Breast epithelium (tissue), 3 donors: ENCODE results near the gene DEFB108B.
A peak's percentile ranks its signal among the peaks of the same experiment; 100 is the strongest.
"Not testable (repeated sequence)": the region's sequence is repeated elsewhere in the genome, so short reads cannot be mapped to it uniquely, and the experiment has no call there.

ENCODE experiments used
- CTCF ChIP-seq, 3 donors: fragments of 450-650 bp; IDR thresholded peaks; one replicate each; pipeline ENCODE4 v1.5.1; 2016 to 2017; ENCODE audit warnings: antibody characterized with exemption in 3 of 3, mild to moderate bottlenecking in 3 of 3, moderate library complexity in 3 of 3
- POLR2A ChIP-seq: fragments of 450-650 bp; IDR thresholded peaks from one replicate; pipeline ENCODE4 v1.6.1; 2016; ENCODE audit warnings: antibody characterized with exemption, mild to moderate bottlenecking, moderate library complexity

- peak in 2 of 3 donors; percentile 41 to 45 for TF ChIP-seq CTCF (IDR thresholded peaks at IDR 0.05)
- not testable (repeated sequence) for TF ChIP-seq POLR2A
These were observed 31.1 kb downstream of the DEFB108B start for GRCh38 chr11:71863978-71864627.
